HG02884 (cell line): Measurements from ENCODE around the gene CMYA5.
A peak's percentile ranks its signal among the peaks of the same experiment; 100 is the strongest.
"Not testable (repeated sequence)": the region's sequence is repeated elsewhere in the genome, so short reads cannot be mapped to it uniquely, and the experiment has no call there.

ENCODE experiments used
- ATAC-seq: cut with Tn5 transposase; IDR thresholded peaks from one replicate; pipeline ENCODE4 v1.9.1; 2021; ENCODE audit warnings: mild to moderate bottlenecking, moderate library complexity; ENCODE audit not compliant: unreplicated experiment

The CMYA5 gene

GRCh38 chr5:79689541-79690466 lies at the start of gene CMYA5:
CMYA5 (plus strand) TSS chr5:79689836; CDS start chr5:79689908, 72 bp downstream.
- ATAC-seq = no peak

GRCh38 chr5:79640571-79641055 lies 49.0 kb upstream of the CMYA5 start:
- ATAC-seq = no peak

GRCh38 chr5:79641414-79641813 lies 48.2 kb upstream of the CMYA5 start:
- ATAC-seq = no peak

GRCh38 chr5:79642210-79642609 lies 47.4 kb upstream of the CMYA5 start:
- no peak for ATAC-seq

- ATAC-seq = no peak
These were observed 35.8 kb upstream of the CMYA5 start for GRCh38 chr5:79653843-79654242.

GRCh38 chr5:79663212-79663611 lies 26.4 kb upstream of the CMYA5 start:
- no peak for ATAC-seq

GRCh38 chr5:79666758-79667157 lies 22.9 kb upstream of the CMYA5 start:
- no peak for ATAC-seq

- ATAC-seq = no peak
These were observed 17.2 kb upstream of the CMYA5 start for GRCh38 chr5:79672392-79672791.

- ATAC-seq = not testable (repeated sequence)
These were observed 13.3 kb upstream of the CMYA5 start for GRCh38 chr5:79676354-79676753.

GRCh38 chr5:79682102-79682501 lies 7.5 kb upstream of the CMYA5 start:
- ATAC-seq = not testable (repeated sequence)

- ATAC-seq = no peak
These were observed 4.9 kb upstream of the CMYA5 start for GRCh38 chr5:79684782-79685181.

GRCh38 chr5:79685627-79686026 lies 4.0 kb upstream of the CMYA5 start:
- no peak for ATAC-seq

GRCh38 chr5:79686799-79687198 lies 2.8 kb upstream of the CMYA5 start:
- ATAC-seq = no peak

- ATAC-seq = no peak
These were observed 1.7 kb upstream of the CMYA5 start for GRCh38 chr5:79687889-79688288.

- no peak for ATAC-seq
These were observed 1.4 kb downstream of the CMYA5 start for GRCh38 chr5:79691007-79691406.

- no peak for ATAC-seq
These were observed 3.0 kb downstream of the CMYA5 start for GRCh38 chr5:79692596-79692995.

GRCh38 chr5:79694183-79694582 lies 4.5 kb downstream of the CMYA5 start:
- ATAC-seq = no peak

- ATAC-seq = no peak
These were observed 5.0 kb downstream of the CMYA5 start for GRCh38 chr5:79694652-79695051.

- ATAC-seq = no peak
These were observed 5.9 kb downstream of the CMYA5 start for GRCh38 chr5:79695526-79695925.

- peak; percentile 31 for ATAC-seq
These were observed 7.9 kb downstream of the CMYA5 start for GRCh38 chr5:79697222-79698170.

- ATAC-seq = peak; percentile 66
These were observed 10.2 kb downstream of the CMYA5 start for GRCh38 chr5:79699763-79700400.
